Esophagus squamous epithelium (tissue), 4 donors: Measurements from ENCODE around the gene GTPBP4.

ENCODE experiments used
- POLR2A ChIP-seq, 4 donors: fragments of 450-650 bp; IDR thresholded peaks; one replicate each; pipeline ENCODE4 v1.6.1; 2017; ENCODE audit warnings: antibody characterized with exemption in 4 of 4, mild to moderate bottlenecking in 4 of 4, moderate library complexity in 3 of 4
- TF ChIP-seq, protein P1 (sequence below), 6 experiments: fragments of 450-650 bp in 4 of 6; fragments of 200-600 bp in 2 of 6; sonication (generic) in 2 of 6; IDR thresholded peaks; one replicate each; pipeline ENCODE4 v1.5.1; 2016 to 2019; ENCODE audit warnings: antibody characterized with exemption in 6 of 6, mild to moderate bottlenecking in 4 of 6, moderate library complexity in 4 of 6

DNA sequence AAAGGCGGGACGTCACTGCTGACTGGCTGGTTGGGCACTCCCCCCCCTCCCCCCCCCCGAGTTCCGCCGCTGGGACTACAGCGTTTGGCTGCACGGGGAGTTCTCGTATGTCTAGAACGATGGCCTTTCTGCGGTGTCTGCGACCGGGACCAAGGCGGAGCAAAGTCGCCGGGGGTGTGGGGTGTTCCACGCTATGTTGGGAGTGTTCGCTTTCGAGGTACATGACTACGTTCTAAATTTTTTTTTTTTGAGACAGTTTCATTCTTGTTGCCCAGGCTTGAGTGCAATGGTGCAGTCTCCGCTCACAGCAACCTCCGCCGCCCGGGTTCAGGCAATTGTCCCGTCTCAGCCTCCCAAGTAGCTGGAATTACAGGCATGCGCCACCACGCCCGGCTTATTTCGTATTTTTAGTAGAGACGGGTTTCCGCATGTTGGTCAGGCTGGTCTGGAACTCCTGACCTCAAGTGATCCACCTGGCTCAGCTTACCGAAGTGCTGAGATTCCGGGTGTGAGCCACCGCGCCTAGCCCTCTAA is 61.3 kb downstream of the GTPBP4 start:
- TF ChIP-seq, protein P1, sequence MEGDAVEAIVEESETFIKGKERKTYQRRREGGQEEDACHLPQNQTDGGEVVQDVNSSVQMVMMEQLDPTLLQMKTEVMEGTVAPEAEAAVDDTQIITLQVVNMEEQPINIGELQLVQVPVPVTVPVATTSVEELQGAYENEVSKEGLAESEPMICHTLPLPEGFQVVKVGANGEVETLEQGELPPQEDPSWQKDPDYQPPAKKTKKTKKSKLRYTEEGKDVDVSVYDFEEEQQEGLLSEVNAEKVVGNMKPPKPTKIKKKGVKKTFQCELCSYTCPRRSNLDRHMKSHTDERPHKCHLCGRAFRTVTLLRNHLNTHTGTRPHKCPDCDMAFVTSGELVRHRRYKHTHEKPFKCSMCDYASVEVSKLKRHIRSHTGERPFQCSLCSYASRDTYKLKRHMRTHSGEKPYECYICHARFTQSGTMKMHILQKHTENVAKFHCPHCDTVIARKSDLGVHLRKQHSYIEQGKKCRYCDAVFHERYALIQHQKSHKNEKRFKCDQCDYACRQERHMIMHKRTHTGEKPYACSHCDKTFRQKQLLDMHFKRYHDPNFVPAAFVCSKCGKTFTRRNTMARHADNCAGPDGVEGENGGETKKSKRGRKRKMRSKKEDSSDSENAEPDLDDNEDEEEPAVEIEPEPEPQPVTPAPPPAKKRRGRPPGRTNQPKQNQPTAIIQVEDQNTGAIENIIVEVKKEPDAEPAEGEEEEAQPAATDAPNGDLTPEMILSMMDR (IDR thresholded peaks at IDR 0.05): no peak
- TF ChIP-seq POLR2A (IDR thresholded peaks at IDR 0.05): no peak
